AG09319 (cell line): Measurements from ENCODE around the gene NPW.

Source experiments
- DNase-seq: peaks from one replicate; pipeline ENCODE4 v3.0.0-alpha.2; 2010; ENCODE audit warnings: low read depth; ENCODE audit errors: extremely low read depth
- TF ChIP-seq, protein P1 (sequence below): IDR thresholded peaks from 2 replicates; pipeline ENCODE4 v1.5.1; 2011; ENCODE audit warnings: low read depth, mild to moderate bottlenecking, inconsistent platforms, low read length, moderate library complexity

NPW gene

GRCh38 chr16:2062801-2063200 is 43.2 kb downstream of the NPW start:
- DNase-seq, result no peak
- TF ChIP-seq, protein P1, sequence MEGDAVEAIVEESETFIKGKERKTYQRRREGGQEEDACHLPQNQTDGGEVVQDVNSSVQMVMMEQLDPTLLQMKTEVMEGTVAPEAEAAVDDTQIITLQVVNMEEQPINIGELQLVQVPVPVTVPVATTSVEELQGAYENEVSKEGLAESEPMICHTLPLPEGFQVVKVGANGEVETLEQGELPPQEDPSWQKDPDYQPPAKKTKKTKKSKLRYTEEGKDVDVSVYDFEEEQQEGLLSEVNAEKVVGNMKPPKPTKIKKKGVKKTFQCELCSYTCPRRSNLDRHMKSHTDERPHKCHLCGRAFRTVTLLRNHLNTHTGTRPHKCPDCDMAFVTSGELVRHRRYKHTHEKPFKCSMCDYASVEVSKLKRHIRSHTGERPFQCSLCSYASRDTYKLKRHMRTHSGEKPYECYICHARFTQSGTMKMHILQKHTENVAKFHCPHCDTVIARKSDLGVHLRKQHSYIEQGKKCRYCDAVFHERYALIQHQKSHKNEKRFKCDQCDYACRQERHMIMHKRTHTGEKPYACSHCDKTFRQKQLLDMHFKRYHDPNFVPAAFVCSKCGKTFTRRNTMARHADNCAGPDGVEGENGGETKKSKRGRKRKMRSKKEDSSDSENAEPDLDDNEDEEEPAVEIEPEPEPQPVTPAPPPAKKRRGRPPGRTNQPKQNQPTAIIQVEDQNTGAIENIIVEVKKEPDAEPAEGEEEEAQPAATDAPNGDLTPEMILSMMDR, result no peak

DNA sequence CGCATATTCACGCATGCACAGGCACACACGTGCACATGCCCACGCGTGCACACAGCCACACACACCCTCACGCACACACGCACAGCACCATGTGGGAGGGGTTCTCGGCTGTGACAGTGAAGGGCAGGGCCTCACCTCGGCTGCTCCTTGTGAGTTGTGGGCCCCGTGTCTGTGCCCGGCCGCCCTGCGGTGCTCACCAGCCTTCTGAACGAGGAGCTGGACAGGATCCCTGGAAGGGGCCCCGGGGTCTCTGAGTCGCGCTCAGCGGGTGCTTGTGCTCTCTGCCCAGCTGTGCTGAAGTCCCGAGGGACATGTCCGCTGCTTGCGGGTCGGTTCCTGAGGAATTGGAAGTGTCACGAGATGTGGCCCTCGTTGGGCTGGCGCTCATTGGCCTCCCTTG is 44.3 kb downstream of the NPW start:
- no peak for DNase-seq

GRCh38 chr16:2064368-2064945 is 44.9 kb downstream of the NPW start:
- no peak for DNase-seq
- TF ChIP-seq, protein P1, result no peak

More for the DNA sequence above, 44.3 kb downstream of the NPW start:
- TF ChIP-seq, protein P1, result no peak

- DNase-seq, result no peak
- TF ChIP-seq, protein P1, result no peak
Measured at GRCh38 chr16:2066139-2066538, 46.6 kb downstream of the NPW start.
